SJSA1 (cell line): ENCODE data around the gene MYH11. TPM values are rescaled to one million over a fixed set of nuclear protein-coding genes. Genes with fewer than 3 reads are reported as not detected.
"Not testable (repeated sequence)": the region's sequence is repeated elsewhere in the genome, so short reads cannot be mapped to it uniquely, and the experiment has no call there.

Source experiments
- DNase-seq, 2 experiments: peaks; one replicate each; pipeline ENCODE4 v3.0.0-alpha.2; 2015 to 2020; ENCODE audit warnings: low spot score in 2 of 2, low read depth in 1 of 2
- H3K27ac ChIP-seq: fragments of 250-450 bp; sonication (Bioruptor Pico); 2 replicates; pipeline ENCODE4 v1.5.1; 2020; ENCODE audit warnings: mild to moderate bottlenecking, moderate library complexity
- H3K27me3 ChIP-seq: fragments of 250-450 bp; sonication (Bioruptor Pico); replicated peaks from 2 replicates; pipeline ENCODE4 v1.5.1; 2020; ENCODE audit warnings: mild to moderate bottlenecking, moderate library complexity
- H3K36me3 ChIP-seq: fragments of 250-450 bp; sonication (Bioruptor Pico); 2 replicates; pipeline ENCODE4 v1.5.1; 2020; ENCODE audit warnings: mild to moderate bottlenecking
- H3K4me1 ChIP-seq: fragments of 250-450 bp; sonication (Bioruptor Pico); replicated peaks from 2 replicates; pipeline ENCODE4 v1.6.1; 2021; ENCODE audit warnings: mild to moderate bottlenecking
- H3K4me3 ChIP-seq: fragments of 250-450 bp; sonication (Bioruptor Pico); 2 replicates; pipeline ENCODE4 v1.5.1; 2020; ENCODE audit warnings: mild to moderate bottlenecking
- H3K9me3 ChIP-seq: fragments of 250-450 bp; sonication (Bioruptor Pico); replicated peaks from 2 replicates; pipeline ENCODE4 v1.5.1; 2020; ENCODE audit warnings: mild to moderate bottlenecking
- total RNA-seq: library from RNA; depleted of rRNA; stranded (reverse); fragments of >200 nt; shearing (Covaris generic); gene quantifications from 2 replicates; pipeline ENCODE4 v1.2.3, GENCODE V29; 2014

MYH11 gene
- total RNA-seq, 1 experiment from 2014 or later: 0.03 TPM

DNA sequence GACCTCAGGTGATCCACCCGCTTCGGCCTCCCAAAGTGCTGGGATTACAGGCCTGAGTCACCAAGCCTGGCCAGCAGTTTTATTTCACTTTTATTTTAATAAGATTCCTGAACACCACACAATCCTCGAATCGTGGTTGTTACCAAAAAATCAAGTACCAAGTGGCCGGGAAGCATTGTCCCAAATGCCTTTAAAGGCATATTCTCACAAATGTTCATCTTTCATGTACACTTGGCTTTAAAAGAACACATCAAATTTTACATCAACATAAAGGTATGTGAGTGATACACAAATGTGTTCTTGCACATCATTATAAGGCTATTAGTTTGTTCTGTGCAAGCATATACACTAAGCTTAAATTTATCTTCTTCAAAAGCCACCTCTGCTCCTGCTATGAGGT is 8.1 kb upstream of the MYH11 start:
- H3K36me3 ChIP-seq: peaks cover 39% of the 10 kb centered on the region
- H3K27ac ChIP-seq: no peak overlapping the region
- H3K9me3 ChIP-seq: no peaks in the 10 kb centered on the region
- H3K4me1 ChIP-seq: no peaks in the 10 kb centered on the region
- H3K27me3 ChIP-seq: no peaks in the 10 kb centered on the region
- DNase-seq: no peak
- H3K4me3 ChIP-seq: no peak overlapping the region

DNA sequence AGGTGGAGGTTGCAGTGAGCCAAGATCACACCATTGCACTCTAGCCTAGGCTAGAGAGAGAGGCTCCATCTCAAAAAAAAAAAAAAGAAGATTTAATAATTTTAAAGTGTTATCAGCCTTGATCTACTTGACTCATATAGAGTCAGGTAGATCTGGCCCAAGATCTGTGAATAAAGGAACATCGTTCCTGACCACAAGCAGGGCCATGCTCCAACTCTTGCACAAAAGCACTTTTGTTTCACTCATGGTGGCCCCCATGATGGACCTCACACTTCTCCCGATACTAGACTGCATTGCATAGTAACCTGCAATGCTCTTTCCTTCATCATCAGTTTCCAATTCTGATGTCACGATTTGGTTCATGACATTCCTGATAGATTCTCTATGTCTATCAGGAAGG is 5.2 kb upstream of the MYH11 start:
- Histone ChIP-seq H3K9me3 (no peaks in the 10 kb centered on the region), H3K36me3 (peaks cover 21% of the 10 kb centered on the region), H3K27ac (no peak overlapping the region), H3K27me3 (peaks cover 11% of the 10 kb centered on the region), H3K4me3 (no peak overlapping the region), H3K4me1 (peaks cover 15% of the 10 kb centered on the region; the same call in 1 of the 2 replicates)
- DNase-seq: no peak

DNA sequence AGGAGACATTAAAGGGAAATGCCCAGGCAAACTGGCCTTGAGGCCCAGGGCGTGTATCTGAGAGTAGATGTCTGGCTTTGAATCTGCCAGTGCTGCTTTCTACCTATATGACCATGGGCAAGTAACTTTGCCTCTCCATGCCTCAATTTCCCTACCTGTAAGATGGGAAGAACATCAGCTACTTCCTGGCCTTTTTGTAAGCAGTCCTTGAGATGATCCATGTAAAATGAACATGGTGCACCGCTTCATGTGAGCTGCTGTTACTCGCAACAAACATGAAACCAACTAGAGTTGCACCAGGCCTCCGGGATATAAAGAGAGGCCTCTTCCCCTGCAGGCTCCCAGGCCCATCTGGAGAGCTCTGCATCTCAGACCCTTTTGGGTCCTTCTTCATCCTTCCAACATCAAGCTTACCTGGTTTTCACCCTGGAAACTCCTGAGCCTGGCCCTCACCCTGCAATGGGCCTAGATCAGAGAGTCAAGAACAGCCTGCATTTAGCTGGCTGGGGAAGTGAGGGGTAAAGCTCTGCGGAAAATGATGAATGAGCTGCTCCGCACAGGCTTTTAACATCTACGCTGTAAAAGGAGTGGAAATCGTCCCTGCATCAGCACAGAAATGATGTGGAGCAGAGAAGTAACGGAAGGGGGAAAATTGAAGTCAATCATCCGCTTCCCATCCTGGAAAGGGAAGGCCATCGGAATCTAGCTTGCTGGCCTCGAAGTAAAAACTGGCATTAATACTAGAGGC is 2.3 kb upstream of the MYH11 start:
- Histone ChIP-seq H3K9me3 (no peaks in the 10 kb centered on the region), H3K4me1 (peaks cover 16% of the 10 kb centered on the region; the same call in 1 of the 2 replicates), H3K27me3 (peaks cover 35% of the 10 kb centered on the region), H3K27ac (no peak overlapping the region), H3K4me3 (no peak overlapping the region), H3K36me3 (no peaks in the 10 kb centered on the region)
- no peak for DNase-seq

GRCh38 chr16:15857724-15858560 is 1.1 kb upstream of the MYH11 start:
- peak overlapping the region; percentile 41 for H3K4me3 ChIP-seq
- no peaks in the 10 kb centered on the region for H3K36me3 ChIP-seq
- DNase-seq: peak; percentile 26 to 54
- no peak overlapping the region for H3K27ac ChIP-seq
- H3K27me3 ChIP-seq: peaks cover 36% of the 10 kb centered on the region
- H3K4me1 ChIP-seq: peaks cover 16% of the 10 kb centered on the region; the same call in 1 of the 2 replicates
- no peaks in the 10 kb centered on the region for H3K9me3 ChIP-seq

DNA sequence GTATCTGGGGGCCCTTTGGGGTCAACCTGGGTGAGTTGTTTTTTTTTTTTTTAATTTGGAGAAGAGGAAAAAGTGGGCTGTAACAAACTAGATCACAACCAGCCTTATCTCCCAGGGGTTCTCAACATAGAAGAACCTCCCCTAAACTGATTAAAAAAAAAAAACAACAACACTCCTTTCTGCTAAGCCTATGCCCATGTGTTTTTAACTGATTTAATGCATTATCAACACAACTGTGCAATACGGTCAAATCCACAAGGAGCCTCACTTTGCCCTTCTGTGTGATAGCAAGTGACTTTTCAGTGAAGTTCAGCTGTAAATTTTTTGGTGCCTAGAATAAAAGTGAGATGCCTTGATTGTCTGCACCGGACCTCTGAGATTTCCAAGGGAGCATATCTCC is 646 bp downstream of the MYH11 start:
- H3K36me3 ChIP-seq: no peaks in the 10 kb centered on the region
- DNase-seq: no peak
- H3K9me3 ChIP-seq: no peaks in the 10 kb centered on the region
- H3K4me1 ChIP-seq: peaks cover 16% of the 10 kb centered on the region; the same call in 1 of the 2 replicates
- no peak overlapping the region for H3K27ac ChIP-seq
- H3K4me3 ChIP-seq: no peak overlapping the region
- H3K27me3 ChIP-seq: peaks cover 36% of the 10 kb centered on the region

GRCh38 chr16:15855704-15856003 is 1.2 kb downstream of the MYH11 start:
- H3K36me3 ChIP-seq: no peaks in the 10 kb centered on the region
- H3K4me3 ChIP-seq: no peak overlapping the region
- H3K27ac ChIP-seq: no peak overlapping the region
- peaks cover 36% of the 10 kb centered on the region for H3K27me3 ChIP-seq
- H3K4me1 ChIP-seq: peaks cover 16% of the 10 kb centered on the region; the same call in 1 of the 2 replicates
- no peaks in the 10 kb centered on the region for H3K9me3 ChIP-seq
- no peak for DNase-seq

- Histone ChIP-seq H3K27me3 (peaks cover 36% of the 10 kb centered on the region), H3K9me3 (no peaks in the 10 kb centered on the region), H3K4me3 (no peak overlapping the region), H3K36me3 (no peaks in the 10 kb centered on the region), H3K27ac (no peak overlapping the region), H3K4me1 (peaks cover 16% of the 10 kb centered on the region; the same call in 1 of the 2 replicates)
- DNase-seq: no peak
Observed at GRCh38 chr16:15854906-15855703, 1.7 kb downstream of the MYH11 start.

- Histone ChIP-seq H3K4me3 (no peak overlapping the region), H3K27me3 (peaks cover 36% of the 10 kb centered on the region), H3K36me3 (no peaks in the 10 kb centered on the region), H3K27ac (no peak overlapping the region), H3K9me3 (no peaks in the 10 kb centered on the region), H3K4me1 (peaks cover 16% of the 10 kb centered on the region; the same call in 1 of the 2 replicates)
- no peak for DNase-seq
Observed at GRCh38 chr16:15854061-15854460, 2.8 kb downstream of the MYH11 start.

GRCh38 chr16:15853021-15853420 is 3.8 kb downstream of the MYH11 start:
- Histone ChIP-seq H3K36me3 (no peaks in the 10 kb centered on the region), H3K27ac (no peak overlapping the region), H3K4me3 (no peak overlapping the region), H3K27me3 (peaks cover 35% of the 10 kb centered on the region), H3K4me1 (peaks cover 12% of the 10 kb centered on the region; the same call in 1 of the 2 replicates), H3K9me3 (no peaks in the 10 kb centered on the region)
- no peak for DNase-seq

- H3K4me3 ChIP-seq, H3K36me3 ChIP-seq, DNase-seq, H3K4me1 ChIP-seq, H3K9me3 ChIP-seq, H3K27ac ChIP-seq: not testable (repeated sequence)
- H3K27me3 ChIP-seq: peaks cover 13% of the 10 kb centered on the region
Observed at GRCh38 chr16:15850555-15850954, 6.3 kb downstream of the MYH11 start.

- H3K27me3 ChIP-seq: 0 out of 2 replicates have a peak, but pooled peaks cover 4% of the 10 kb centered on the region
- H3K4me1 ChIP-seq: no peaks in the 10 kb centered on the region
- DNase-seq: no peak
- no peaks in the 10 kb centered on the region for H3K9me3 ChIP-seq
- H3K27ac ChIP-seq: no peak overlapping the region
- H3K4me3 ChIP-seq: no peak overlapping the region
- no peaks in the 10 kb centered on the region for H3K36me3 ChIP-seq
Observed at GRCh38 chr16:15849209-15849981, 7.4 kb downstream of the MYH11 start.

DNA sequence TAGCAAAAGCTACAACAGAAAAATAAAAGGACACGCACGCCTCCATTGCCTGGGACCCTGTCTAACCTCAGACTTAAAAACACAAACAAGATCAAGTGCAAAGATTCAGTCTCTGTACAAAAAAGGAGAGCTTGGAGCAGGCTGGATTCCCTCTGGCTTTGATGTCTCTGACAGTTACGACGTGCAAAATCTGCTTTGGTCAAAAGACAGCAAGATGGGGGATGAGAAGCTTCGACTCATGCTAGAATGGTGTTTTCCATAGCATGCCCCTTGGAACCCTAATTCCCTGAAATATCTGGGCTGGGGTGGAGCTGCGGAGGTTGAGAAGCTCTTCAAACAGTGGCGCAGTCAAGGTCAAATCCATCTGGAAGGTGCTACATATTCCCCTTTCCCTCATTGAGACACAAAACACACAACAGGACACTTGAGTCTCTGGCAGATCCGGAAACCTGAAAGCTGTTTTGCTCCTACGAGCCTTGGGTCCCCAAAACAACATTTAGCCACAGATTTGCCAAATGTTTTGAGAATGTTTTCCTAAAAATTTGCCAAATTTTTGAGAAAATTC is 9.1 kb downstream of the MYH11 start:
- H3K36me3 ChIP-seq: no peaks in the 10 kb centered on the region
- DNase-seq: no peak
- no peak overlapping the region for H3K27ac ChIP-seq
- H3K27me3 ChIP-seq: no peaks in the 10 kb centered on the region
- H3K9me3 ChIP-seq: no peaks in the 10 kb centered on the region; the same call in 1 of the 2 replicates
- H3K4me3 ChIP-seq: no peak overlapping the region
- H3K4me1 ChIP-seq: no peaks in the 10 kb centered on the region

DNA sequence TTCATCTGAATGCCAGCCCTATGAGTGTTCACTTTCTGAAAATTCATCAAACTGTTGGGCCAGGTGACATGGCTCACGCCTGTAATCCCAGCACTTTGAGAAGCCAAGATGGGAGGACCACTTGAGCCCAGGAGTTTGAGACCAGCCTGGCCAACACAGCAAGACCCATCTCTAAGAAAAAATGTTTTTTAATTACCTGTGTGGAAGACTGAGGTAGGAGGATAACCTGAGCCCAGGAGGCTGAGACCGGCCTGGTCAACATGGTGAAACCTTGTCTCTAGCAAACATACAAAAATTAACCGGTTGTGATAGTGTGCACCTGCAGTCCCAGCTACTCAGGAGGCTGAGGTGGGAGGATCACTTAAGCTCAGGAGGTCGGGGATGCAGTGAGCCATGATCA is 10.3 kb downstream of the MYH11 start:
- H3K27ac ChIP-seq: no peak overlapping the region
- H3K9me3 ChIP-seq: no peaks in the 10 kb centered on the region; the same call in 1 of the 2 replicates
- DNase-seq: no peak
- no peaks in the 10 kb centered on the region for H3K4me1 ChIP-seq
- no peaks in the 10 kb centered on the region for H3K27me3 ChIP-seq
- no peak overlapping the region for H3K4me3 ChIP-seq
- H3K36me3 ChIP-seq: no peaks in the 10 kb centered on the region
